ENCODE results near the gene FBXW8.

Gene FBXW8

GRCh38 chr12:116996621-116997020 is 85.9 kb downstream of the FBXW8 start:
- Histone ChIP-seq H3K4me3 (no peak overlapping the region), H3K27ac (no peak overlapping the region)
- DNase-seq (ENCODE audit: low spot score), result no peak
- TF ChIP-seq, protein P1, sequence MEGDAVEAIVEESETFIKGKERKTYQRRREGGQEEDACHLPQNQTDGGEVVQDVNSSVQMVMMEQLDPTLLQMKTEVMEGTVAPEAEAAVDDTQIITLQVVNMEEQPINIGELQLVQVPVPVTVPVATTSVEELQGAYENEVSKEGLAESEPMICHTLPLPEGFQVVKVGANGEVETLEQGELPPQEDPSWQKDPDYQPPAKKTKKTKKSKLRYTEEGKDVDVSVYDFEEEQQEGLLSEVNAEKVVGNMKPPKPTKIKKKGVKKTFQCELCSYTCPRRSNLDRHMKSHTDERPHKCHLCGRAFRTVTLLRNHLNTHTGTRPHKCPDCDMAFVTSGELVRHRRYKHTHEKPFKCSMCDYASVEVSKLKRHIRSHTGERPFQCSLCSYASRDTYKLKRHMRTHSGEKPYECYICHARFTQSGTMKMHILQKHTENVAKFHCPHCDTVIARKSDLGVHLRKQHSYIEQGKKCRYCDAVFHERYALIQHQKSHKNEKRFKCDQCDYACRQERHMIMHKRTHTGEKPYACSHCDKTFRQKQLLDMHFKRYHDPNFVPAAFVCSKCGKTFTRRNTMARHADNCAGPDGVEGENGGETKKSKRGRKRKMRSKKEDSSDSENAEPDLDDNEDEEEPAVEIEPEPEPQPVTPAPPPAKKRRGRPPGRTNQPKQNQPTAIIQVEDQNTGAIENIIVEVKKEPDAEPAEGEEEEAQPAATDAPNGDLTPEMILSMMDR (IDR thresholded peaks at IDR 0.05), result no peak

GRCh38 chr12:116999066-116999465 is 88.3 kb downstream of the FBXW8 start:
- TF ChIP-seq, protein P1 (IDR thresholded peaks at IDR 0.05), result no peak
- no peak overlapping the region for H3K4me3 ChIP-seq
- DNase-seq (ENCODE audit: low spot score), result no peak
- H3K27ac ChIP-seq, result no peak overlapping the region

- TF ChIP-seq, protein P1 (IDR thresholded peaks at IDR 0.05), result no peak
- Histone ChIP-seq H3K4me3 (no peak overlapping the region), H3K27ac (no peak overlapping the region)
- no peak for DNase-seq (ENCODE audit: low spot score)
These were observed 89.6 kb downstream of the FBXW8 start for GRCh38 chr12:117000316-117000715.

GRCh38 chr12:117002051-117002817 is 91.5 kb downstream of the FBXW8 start:
- Histone ChIP-seq H3K27ac (no peak overlapping the region), H3K4me3 (no peak overlapping the region)
- no peak for DNase-seq (ENCODE audit: low spot score)
- TF ChIP-seq, protein P1 (IDR thresholded peaks at IDR 0.05), result no peak

DNA sequence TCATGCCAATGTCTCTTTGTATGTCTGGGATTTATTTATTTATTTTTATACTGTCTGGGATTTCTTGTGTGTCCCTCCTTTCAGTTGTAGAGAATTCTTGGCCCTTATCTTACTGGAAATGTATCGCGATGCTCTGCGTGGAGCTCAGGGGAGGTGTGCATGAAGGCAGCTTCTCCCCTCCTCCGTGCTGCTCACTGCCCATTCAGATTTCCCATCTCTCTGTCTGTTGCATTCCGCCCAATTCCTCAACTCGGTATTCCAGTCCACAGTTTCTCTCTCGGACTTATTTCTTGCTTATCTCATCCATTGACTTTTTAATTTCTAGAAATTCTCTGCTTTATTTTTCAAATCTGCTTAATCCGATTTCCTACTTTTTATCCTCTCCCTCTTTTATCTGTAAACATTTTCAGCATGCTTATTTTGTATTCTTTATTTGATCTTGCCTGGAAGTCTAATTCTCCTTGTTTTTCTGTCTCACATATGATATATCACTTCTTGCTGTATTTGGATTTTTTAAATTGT is 93.2 kb downstream of the FBXW8 start:
- Histone ChIP-seq H3K4me3 (no peak overlapping the region), H3K27ac (no peak overlapping the region)
- no peak for DNase-seq (ENCODE audit: low spot score)
- TF ChIP-seq, protein P1 (IDR thresholded peaks at IDR 0.05), result no peak

DNA sequence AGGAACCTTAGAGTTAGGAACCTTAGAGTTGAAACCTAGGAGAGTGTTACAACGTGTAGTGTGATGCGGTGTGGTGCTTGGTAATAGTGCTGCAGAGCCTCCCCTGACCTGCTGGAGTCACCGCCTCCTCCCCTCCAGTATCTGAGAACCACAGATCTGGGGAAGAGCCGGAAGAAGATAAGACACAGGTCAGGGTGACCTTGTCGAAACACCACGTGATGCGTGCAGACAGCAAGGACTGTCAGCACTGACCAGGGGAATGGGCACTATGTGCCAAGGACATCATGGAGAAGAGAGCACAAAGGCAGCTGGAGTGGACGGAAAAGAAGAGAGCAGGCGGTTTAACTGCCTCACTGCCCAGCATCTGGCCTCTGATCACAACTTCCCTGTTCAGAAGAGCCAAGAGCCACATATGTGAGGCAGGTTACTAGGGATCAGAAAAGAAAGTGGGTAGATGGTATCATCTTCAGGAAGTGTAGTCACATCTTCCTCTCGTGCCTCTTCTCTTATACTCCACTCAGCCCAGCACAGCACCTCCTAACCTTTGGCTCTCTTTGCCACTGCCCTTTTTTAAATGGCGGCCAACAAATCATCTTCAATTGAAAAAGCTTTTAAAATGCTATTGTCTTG is 94.8 kb downstream of the FBXW8 start:
- TF ChIP-seq, protein P1 (IDR thresholded peaks at IDR 0.05), result no peak
- DNase-seq (ENCODE audit: low spot score), result no peak
- Histone ChIP-seq H3K27ac (no peak overlapping the region), H3K4me3 (no peak overlapping the region)

- Histone ChIP-seq H3K27ac (no peak overlapping the region), H3K4me3 (no peak overlapping the region)
- TF ChIP-seq, protein P1 (IDR thresholded peaks at IDR 0.05), result no peak
- DNase-seq (ENCODE audit: low spot score), result no peak
These were observed 95.6 kb downstream of the FBXW8 start for GRCh38 chr12:117006333-117006732.

All from coronary artery (tissue), 2 donors.